HepG2 (cell line): ENCODE data around the gene SETD5. TPM values are rescaled to one million over a fixed set of nuclear protein-coding genes. Genes with fewer than 3 reads are reported as not detected.
A peak's percentile ranks its signal among the peaks of the same experiment; 100 is the strongest.

Source experiments
- ATAC-seq: fragments of 200-7000 bp; cut with Tn5 transposase; 3 replicates; pipeline ENCODE4 v1.9.1; 2020; ENCODE audit warnings: mild to moderate bottlenecking, moderate library complexity
- BruUV-seq: library from RNA; stranded (reverse); fragments of 400-500 nt; replicated peaks from 2 replicates; lab custom pipeline; 2021; lab: Mats Ljungman, UMichigan
- CTCF ChIA-PET: fragments of 300-600 bp; formaldehyde crosslinking; extraction: SDS; loops from one replicate; lab custom pipeline; 2021; ENCODE audit warnings: low total read pairs, inconsistent platforms, low intra/inter-chr PET ratio; lab: Yijun Ruan, JAX
- POLR2A ChIA-PET: fragments of 350-600 bp; sonication (Branson Sonifier 250); formaldehyde crosslinking; loops from one replicate; lab custom pipeline; 2020; ENCODE audit warnings: antibody characterized with exemption, inconsistent platforms; lab: Yijun Ruan, JAX
- DNase-seq: peaks from one replicate; pipeline ENCODE4 v3.0.0-alpha.2; 2015; ENCODE audit warnings: low spot score
- FAIRE-seq: peaks from 3 replicates; lab custom pipeline; 2011; peaks lifted over from hg19 to GRCh38; lab: Jason Lieb, UNC
- H2AFZ ChIP-seq: one replicate; pipeline ENCODE4 v1.6.1; 2011; ENCODE audit warnings: low read length, inconsistent platforms
- H3K27ac ChIP-seq: fragments of 300-600 bp; 3 replicates; pipeline ENCODE4 v1.8.0; 2011; ENCODE audit warnings: mixed run types, mild to moderate bottlenecking, mixed read lengths, low read length, inconsistent platforms; ENCODE audit not compliant: insufficient read depth; ENCODE audit errors: extremely low read length
- H3K27me3 ChIP-seq, 2 experiments: fragments of 200-600 bp in 1 of 2; 2 replicates in 1 of 2; 3 replicates in 1 of 2; pipeline versions ENCODE4 v1.6.0 to v1.8.0; 2011; ENCODE audit warnings: low read length in 2 of 2, mild to moderate bottlenecking in 2 of 2, moderate library complexity in 2 of 2, inconsistent platforms in 1 of 2; ENCODE audit not compliant: insufficient read depth in 2 of 2, control insufficient read depth in 1 of 2
- H3K36me3 ChIP-seq, 2 experiments: fragments of 200-600 bp in 1 of 2; replicated peaks in 1 of 2; 2 replicates in 1 of 2; 3 replicates in 1 of 2; pipeline versions ENCODE4 v1.5.1 to v1.8.0; 2011; ENCODE audit warnings: low read length in 2 of 2, inconsistent platforms in 1 of 2; ENCODE audit not compliant: insufficient read depth in 2 of 2, control insufficient read depth in 1 of 2
- H3K4me1 ChIP-seq: 2 replicates; pipeline ENCODE4 v1.5.1; 2012; ENCODE audit warnings: low read length, inconsistent platforms; ENCODE audit not compliant: insufficient read depth
- H3K4me2 ChIP-seq: 2 replicates; pipeline ENCODE4 v1.6.0; 2011; ENCODE audit warnings: low read depth, low read length, inconsistent platforms
- H3K4me3 ChIP-seq, 3 experiments: fragments of 200-600 bp in 1 of 3; sonication (generic), shearing (Covaris generic) in 1 of 3; replicated peaks in 1 of 3; 2 replicates each; pipeline ENCODE4 v1.5.1; 2011 to 2016; ENCODE audit warnings: low read length in 3 of 3, inconsistent platforms in 2 of 3, low read depth in 2 of 3, mild to moderate bottlenecking in 2 of 3, control low read depth in 1 of 3, mixed read lengths in 1 of 3; ENCODE audit not compliant: insufficient read depth in 1 of 3
- H3K79me2 ChIP-seq: one replicate; pipeline ENCODE4 v1.6.1; 2011; ENCODE audit warnings: low read length, inconsistent platforms; ENCODE audit not compliant: insufficient read depth
- H3K9ac ChIP-seq: 2 replicates; pipeline ENCODE4 v1.6.0; 2011; ENCODE audit warnings: mild to moderate bottlenecking, low read depth, low read length, inconsistent platforms; ENCODE audit not compliant: insufficient read depth
- H3K9me3 ChIP-seq: 2 replicates; pipeline ENCODE4 v1.5.1; 2012; ENCODE audit warnings: mild to moderate bottlenecking, low read length
- H4K20me1 ChIP-seq: 2 replicates; pipeline ENCODE4 v1.6.0; 2011; ENCODE audit warnings: inconsistent platforms, mild to moderate bottlenecking, low read length, moderate library complexity; ENCODE audit not compliant: insufficient read depth
- ARID5B ChIP-seq: IDR thresholded peaks from 2 replicates; pipeline ENCODE4 v1.4.0; 2020; ENCODE audit warnings: mild to moderate bottlenecking, missing genetic modification reagents
- CHD4 ChIP-seq: fragments of 200-600 bp; sonication (generic); IDR thresholded peaks from 2 replicates; pipeline ENCODE4 v1.7.0; 2017; ENCODE audit warnings: mild to moderate bottlenecking, low read length, borderline replicate concordance
- DNMT1 ChIP-seq: sonication (generic); formaldehyde crosslinking; IDR thresholded peaks from 2 replicates; pipeline ENCODE4 v1.5.1; 2020; ENCODE audit warnings: mild to moderate bottlenecking, missing genetic modification reagents
- JDP2 ChIP-seq: sonication (generic); formaldehyde crosslinking; IDR thresholded peaks from 2 replicates; pipeline ENCODE4 v1.8.1; 2022; ENCODE audit warnings: missing genetic modification reagents, borderline replicate concordance
- RCOR2 ChIP-seq: IDR thresholded peaks from 2 replicates; pipeline ENCODE4 v1.6.1; 2016; ENCODE audit warnings: missing biosample characterization, missing genetic modification reagents
- RFX1 ChIP-seq: fragments of 450-650 bp; IDR thresholded peaks from 2 replicates; pipeline ENCODE4 v1.6.1; 2017
- STAT5B ChIP-seq: sonication (generic); formaldehyde crosslinking; IDR thresholded peaks from 2 replicates; pipeline ENCODE4 v1.4.0; 2020; ENCODE audit warnings: missing genetic modification reagents
- TBX2 ChIP-seq: sonication (generic); formaldehyde crosslinking; IDR thresholded peaks from 2 replicates; pipeline ENCODE4 v1.5.0; 2020; ENCODE audit warnings: missing genetic modification reagents, mild to moderate bottlenecking, borderline replicate concordance
- ZBTB25 ChIP-seq: IDR thresholded peaks from 2 replicates; pipeline ENCODE4 v1.6.1; 2018; ENCODE audit warnings: missing genetic modification reagents
- ZBTB42 ChIP-seq: sonication (generic); formaldehyde crosslinking; IDR thresholded peaks from 2 replicates; pipeline ENCODE4 v1.5.0; 2020; ENCODE audit warnings: mild to moderate bottlenecking, missing genetic modification reagents
- ZNF281 ChIP-seq: sonication (generic); formaldehyde crosslinking; IDR thresholded peaks from 2 replicates; pipeline ENCODE4 v1.4.0; 2020; ENCODE audit warnings: missing genetic modification reagents, borderline replicate concordance
- ZNF317 ChIP-seq: sonication (generic); formaldehyde crosslinking; IDR thresholded peaks from 2 replicates; pipeline ENCODE4 v1.5.0; 2020; ENCODE audit warnings: mild to moderate bottlenecking, missing genetic modification reagents
- ZNF850 ChIP-seq: sonication (generic); formaldehyde crosslinking; conservative IDR thresholded peaks from 2 replicates; pipeline ENCODE4 v1.9.0; 2021; ENCODE audit warnings: mild to moderate bottlenecking, missing genetic modification reagents
- ZSCAN5A ChIP-seq: sonication (generic); formaldehyde crosslinking; IDR thresholded peaks from 2 replicates; pipeline ENCODE4 v1.8.0; 2022; ENCODE audit warnings: mild to moderate bottlenecking, missing genetic modification reagents, borderline replicate concordance
- ZSCAN9 ChIP-seq: IDR thresholded peaks from 2 replicates; pipeline ENCODE4 v1.6.1; 2016; ENCODE audit warnings: borderline replicate concordance
- WGBS: methylation state at CpG from one replicate; pipeline ENCODE4 v1.1.6; 2017; ENCODE audit warnings: low lambda C conversion rate; 5-methylcytosine and 5-hydroxymethylcytosine counted together
- in situ Hi-C: cut with HindIII; loops from 2 replicates; pipeline ENCODE4 v1.10.0; 2017; ENCODE audit warnings: low pct_unique_long_range_greater_than_20kb; ENCODE audit not compliant: extremely low pct_ligation_motif_present
- intact Hi-C: fragments of 100-400 bp; cut with micrococcal nuclease; formaldehyde crosslinking; loops from one replicate; pipeline ENCODE4 v1.10.0; 2022; ENCODE audit not compliant: unreplicated experiment
- polyA plus RNA-seq, 8 experiments: library from polyadenylated mRNA; depleted of rRNA in 3 of 8; stranded (reverse) in 7 of 8; unstranded in 1 of 8; fragments of >200 nt; fragmentation: Illumina TruSeq in 4 of 8; extraction: Trizol in 4 of 8; gene quantifications; 2 replicates each; pipeline versions ENCODE4 v1.2.1 to v1.2.3, GENCODE V29; 2011 to 2016; ENCODE audit warnings: low read depth in 4 of 8, missing spikeins in 1 of 8, mixed read lengths in 1 of 8; ENCODE audit not compliant: insufficient read depth in 1 of 8
- total RNA-seq, 5 experiments: library from RNA; depleted of rRNA; stranded (reverse); fragments of >200 nt; fragmentation: Illumina TruSeq; extraction: Trizol; gene quantifications; 2 replicates each; pipeline ENCODE4 v1.2.3, GENCODE V29; 2016; ENCODE audit warnings: low read depth in 1 of 5

Gene SETD5
- total and polyA plus RNA-seq, 2 of the 13 experiments (the other 11 are each of a cell fraction or from before 2014, with no cell fraction given) = 46.8 to 95.8 TPM

- TF ChIP-seq ZNF281 (CRISPR knock-in tag) (peak; percentile 73; the same call in 1 of the 2 replicates), STAT5B (CRISPR knock-in tag) (no peak)
- TF ChIP-seq, all 625 proteins: peak for 3
Measured at GRCh38 chr3:9400616-9401015, 3.2 kb downstream of the SETD5 start (continued).

- 18% methylated on average over 4 of the region's 4 CpGs for WGBS
- peaks cover 72% of the 10 kb centered on the region for H3K4me1 ChIP-seq
- peak overlapping the region; percentile 95 for H3K4me2 ChIP-seq
- DNase-seq (no peak), ATAC-seq (no peak)
- in situ Hi-C loops = no loop called here
- no peaks in the 10 kb centered on the region for H3K9me3 ChIP-seq
- peaks cover 93% of the 10 kb centered on the region for H3K79me2 ChIP-seq
- TF ChIP-seq DNMT1 (CRISPR knock-in tag) = no peak
- TF ChIP-seq ZBTB42 (CRISPR knock-in tag) = no peak
- no peak for TF ChIP-seq ZSCAN9 (CRISPR knock-in tag)
- no peak for TF ChIP-seq RCOR2
- no peak for TF ChIP-seq CHD4
- no peak for TF ChIP-seq ZNF317 (CRISPR knock-in tag)
- no peak for TF ChIP-seq ZBTB25 (CRISPR knock-in tag)
- TF ChIP-seq TBX2 (CRISPR knock-in tag) = no peak
- TF ChIP-seq ZSCAN5A (CRISPR knock-in tag) = no peak
- no peak for TF ChIP-seq RFX1
- no peak for TF ChIP-seq JDP2 (CRISPR knock-in tag)
- no peak for TF ChIP-seq ARID5B (CRISPR knock-in tag)
- TF ChIP-seq ZNF850 = no peak
- TF ChIP-seq, all 625 proteins: peak for 0
- no TSS peak for BruUV-seq
- H4K20me1 ChIP-seq = peaks cover 83% of the 10 kb centered on the region
- CTCF ChIA-PET = no interaction called here
- H3K4me3 ChIP-seq = peak overlapping the region; percentile 47 to 100 (median 96); a peak in 5 of 6 replicates
- H3K9ac ChIP-seq = peak overlapping the region; percentile 100
- peaks cover 0 to 3% of the 10 kb centered on the region in 2 experiments; a peak in 1 of 5 replicates for H3K36me3 ChIP-seq
- peak overlapping the region; percentile 59 for H3K27ac ChIP-seq
- FAIRE-seq = no peak
- intact Hi-C loops = no loop called here
- no peak overlapping the region for H2AFZ ChIP-seq
- POLR2A ChIA-PET = interaction anchor here (2.1 kb wide), 1 partner anchor 39 kb away, joined by 13 read pairs; the partner anchor contains the start of gene THUMPD3
- H3K27me3 ChIP-seq = no peaks in the 10 kb centered on the region; a peak in 1 of 5 replicates
Measured at GRCh38 chr3:9401986-9402385, 4.6 kb downstream of the SETD5 start.
